ENCODE data around the gene ASTN2.

GRCh38 chr9:116899337-116900006 lies 515.4 kb downstream of the ASTN2 start:
- TF ChIP-seq E2F6 (IDR thresholded peaks at IDR 0.05; ENCODE audit: borderline replicate concordance, low read depth), result no peak
- TF ChIP-seq JUN (IDR thresholded peaks at IDR 0.05), result no peak
- no peak for TF ChIP-seq CTCF (IDR thresholded peaks at IDR 0.05)
- no peak for TF ChIP-seq POLR2AphosphoS2 (conservative IDR thresholded peaks at IDR 0.05; ENCODE audit: low read length)
- no peak for TF ChIP-seq EHF (CRISPR knock-in tag; IDR thresholded peaks at IDR 0.05)
- no peak for TF ChIP-seq EP300 (IDR thresholded peaks at IDR 0.05)
- no peak for TF ChIP-seq NFE2L2 (conservative IDR thresholded peaks at IDR 0.05; ENCODE audit: low read length)
- TF ChIP-seq POLR2A (IDR thresholded peaks at IDR 0.05; ENCODE audit: low read length), result no peak
- no peak for TF ChIP-seq SMC3 (IDR thresholded peaks at IDR 0.05)
- TF ChIP-seq MAX (IDR thresholded peaks at IDR 0.05), result no peak
- no peak for TF ChIP-seq TFCP2L1 (CRISPR knock-in tag; IDR thresholded peaks at IDR 0.05)
- no peak for TF ChIP-seq MYC (IDR thresholded peaks at IDR 0.05; ENCODE audit: borderline replicate concordance, low read length)
- no peak for TF ChIP-seq KDM1A (IDR thresholded peaks at IDR 0.05; ENCODE audit: low read depth)
- TF ChIP-seq REST (IDR thresholded peaks at IDR 0.05), result no peak
